HepG2 (cell line): ENCODE measurements around the gene TMEM131. TPM values are rescaled to one million over a fixed set of nuclear protein-coding genes. Genes with fewer than 3 reads are reported as not detected.

Source experiments
- ATAC-seq: fragments of 200-7000 bp; cut with Tn5 transposase; 3 replicates; pipeline ENCODE4 v1.9.1; 2020; ENCODE audit warnings: mild to moderate bottlenecking, moderate library complexity
- BruUV-seq: library from RNA; stranded (reverse); fragments of 400-500 nt; replicated peaks from 2 replicates; lab custom pipeline; 2021; lab: Mats Ljungman, UMichigan
- CTCF ChIA-PET: fragments of 300-600 bp; formaldehyde crosslinking; extraction: SDS; loops from one replicate; lab custom pipeline; 2021; ENCODE audit warnings: low total read pairs, inconsistent platforms, low intra/inter-chr PET ratio; lab: Yijun Ruan, JAX
- POLR2A ChIA-PET: fragments of 350-600 bp; sonication (Branson Sonifier 250); formaldehyde crosslinking; loops from one replicate; lab custom pipeline; 2020; ENCODE audit warnings: antibody characterized with exemption, inconsistent platforms; lab: Yijun Ruan, JAX
- DNase-seq: peaks from one replicate; pipeline ENCODE4 v3.0.0-alpha.2; 2015; ENCODE audit warnings: low spot score
- FAIRE-seq: peaks from 3 replicates; lab custom pipeline; 2011; peaks lifted over from hg19 to GRCh38; lab: Jason Lieb, UNC
- H2AFZ ChIP-seq: one replicate; pipeline ENCODE4 v1.6.1; 2011; ENCODE audit warnings: low read length, inconsistent platforms
- H3K27ac ChIP-seq: fragments of 300-600 bp; 3 replicates; pipeline ENCODE4 v1.8.0; 2011; ENCODE audit warnings: mixed run types, mild to moderate bottlenecking, mixed read lengths, low read length, inconsistent platforms; ENCODE audit not compliant: insufficient read depth; ENCODE audit errors: extremely low read length
- H3K27me3 ChIP-seq, 2 experiments: fragments of 200-600 bp in 1 of 2; 2 replicates in 1 of 2; 3 replicates in 1 of 2; pipeline versions ENCODE4 v1.6.0 to v1.8.0; 2011; ENCODE audit warnings: low read length in 2 of 2, mild to moderate bottlenecking in 2 of 2, moderate library complexity in 2 of 2, inconsistent platforms in 1 of 2; ENCODE audit not compliant: insufficient read depth in 2 of 2, control insufficient read depth in 1 of 2
- H3K36me3 ChIP-seq, 2 experiments: fragments of 200-600 bp in 1 of 2; replicated peaks in 1 of 2; 2 replicates in 1 of 2; 3 replicates in 1 of 2; pipeline versions ENCODE4 v1.5.1 to v1.8.0; 2011; ENCODE audit warnings: low read length in 2 of 2, inconsistent platforms in 1 of 2; ENCODE audit not compliant: insufficient read depth in 2 of 2, control insufficient read depth in 1 of 2
- H3K4me1 ChIP-seq: 2 replicates; pipeline ENCODE4 v1.5.1; 2012; ENCODE audit warnings: low read length, inconsistent platforms; ENCODE audit not compliant: insufficient read depth
- H3K4me2 ChIP-seq: 2 replicates; pipeline ENCODE4 v1.6.0; 2011; ENCODE audit warnings: low read depth, low read length, inconsistent platforms
- H3K4me3 ChIP-seq, 3 experiments: fragments of 200-600 bp in 1 of 3; sonication (generic), shearing (Covaris generic) in 1 of 3; replicated peaks in 1 of 3; 2 replicates each; pipeline ENCODE4 v1.5.1; 2011 to 2016; ENCODE audit warnings: low read length in 3 of 3, inconsistent platforms in 2 of 3, low read depth in 2 of 3, mild to moderate bottlenecking in 2 of 3, control low read depth in 1 of 3, mixed read lengths in 1 of 3; ENCODE audit not compliant: insufficient read depth in 1 of 3
- H3K79me2 ChIP-seq: one replicate; pipeline ENCODE4 v1.6.1; 2011; ENCODE audit warnings: low read length, inconsistent platforms; ENCODE audit not compliant: insufficient read depth
- H3K9ac ChIP-seq: 2 replicates; pipeline ENCODE4 v1.6.0; 2011; ENCODE audit warnings: mild to moderate bottlenecking, low read depth, low read length, inconsistent platforms; ENCODE audit not compliant: insufficient read depth
- H3K9me3 ChIP-seq: 2 replicates; pipeline ENCODE4 v1.5.1; 2012; ENCODE audit warnings: mild to moderate bottlenecking, low read length
- H4K20me1 ChIP-seq: 2 replicates; pipeline ENCODE4 v1.6.0; 2011; ENCODE audit warnings: inconsistent platforms, mild to moderate bottlenecking, low read length, moderate library complexity; ENCODE audit not compliant: insufficient read depth
- JARID2 ChIP-seq: sonication (generic); formaldehyde crosslinking; IDR thresholded peaks from 2 replicates; pipeline ENCODE4 v1.8.1; 2023; ENCODE audit warnings: missing genetic modification reagents, inconsistent platforms; ENCODE audit not compliant: insufficient replicate concordance
- NR2F1 ChIP-seq, 2 experiments: fragments of 450-650 bp in 1 of 2; formaldehyde crosslinking in 1 of 2; IDR thresholded peaks; 2 replicates each; pipeline versions ENCODE4 v1.5.0 to v1.6.1; 2016 to 2020; ENCODE audit warnings: mild to moderate bottlenecking in 1 of 2, missing compliant biosample characterization in 1 of 2, missing genetic modification reagents in 1 of 2, moderate library complexity in 1 of 2
- NR3C1 ChIP-seq: sonication (generic); formaldehyde crosslinking; IDR thresholded peaks from 2 replicates; pipeline ENCODE4 v1.4.0; 2020; ENCODE audit warnings: missing genetic modification reagents
- SKI ChIP-seq: fragments of 450-650 bp; IDR thresholded peaks from one replicate; pipeline ENCODE4 v1.6.1; 2018; ENCODE audit warnings: mild to moderate bottlenecking; ENCODE audit not compliant: partially characterized antibody
- XBP1 ChIP-seq: sonication (generic); formaldehyde crosslinking; IDR thresholded peaks from 2 replicates; pipeline ENCODE4 v1.5.0; 2020; ENCODE audit warnings: missing genetic modification reagents
- ZNF207 ChIP-seq: fragments of 450-650 bp; IDR thresholded peaks from 2 replicates; pipeline ENCODE4 v1.6.1; 2016; ENCODE audit warnings: antibody characterized with exemption, borderline replicate concordance
- ZNF841 ChIP-seq: sonication (generic); formaldehyde crosslinking; IDR thresholded peaks from 2 replicates; pipeline ENCODE4 v1.8.1; 2023; ENCODE audit warnings: missing genetic modification reagents, borderline replicate concordance
- WGBS: methylation state at CpG from one replicate; pipeline ENCODE4 v1.1.6; 2017; ENCODE audit warnings: low lambda C conversion rate; 5-methylcytosine and 5-hydroxymethylcytosine counted together
- in situ Hi-C: cut with HindIII; loops from 2 replicates; pipeline ENCODE4 v1.10.0; 2017; ENCODE audit warnings: low pct_unique_long_range_greater_than_20kb; ENCODE audit not compliant: extremely low pct_ligation_motif_present
- intact Hi-C: fragments of 100-400 bp; cut with micrococcal nuclease; formaldehyde crosslinking; loops from one replicate; pipeline ENCODE4 v1.10.0; 2022; ENCODE audit not compliant: unreplicated experiment
- polyA plus RNA-seq, 8 experiments: library from polyadenylated mRNA; depleted of rRNA in 3 of 8; stranded (reverse) in 7 of 8; unstranded in 1 of 8; fragments of >200 nt; fragmentation: Illumina TruSeq in 4 of 8; extraction: Trizol in 4 of 8; gene quantifications; 2 replicates each; pipeline versions ENCODE4 v1.2.1 to v1.2.3, GENCODE V29; 2011 to 2016; ENCODE audit warnings: low read depth in 4 of 8, missing spikeins in 1 of 8, mixed read lengths in 1 of 8; ENCODE audit not compliant: insufficient read depth in 1 of 8
- total RNA-seq, 5 experiments: library from RNA; depleted of rRNA; stranded (reverse); fragments of >200 nt; fragmentation: Illumina TruSeq; extraction: Trizol; gene quantifications; 2 replicates each; pipeline ENCODE4 v1.2.3, GENCODE V29; 2016; ENCODE audit warnings: low read depth in 1 of 5
- TF ChIP-seq, protein P1 (sequence below): sonication (generic); formaldehyde crosslinking; IDR thresholded peaks from one replicate; pipeline ENCODE4 v1.5.1; 2020; ENCODE audit warnings: mild to moderate bottlenecking, missing genetic modification reagents; ENCODE audit errors: not compliant biosample characterization
- TF ChIP-seq, protein P2 (sequence below): sonication (generic); formaldehyde crosslinking; IDR thresholded peaks from 2 replicates; pipeline ENCODE4 v1.8.1; 2023; ENCODE audit warnings: mild to moderate bottlenecking, missing genetic modification reagents
- TF ChIP-seq, protein P3 (sequence below): sonication (generic); formaldehyde crosslinking; IDR thresholded peaks from 2 replicates; pipeline ENCODE4 v1.5.0; 2020; ENCODE audit warnings: mild to moderate bottlenecking, missing genetic modification reagents

The TMEM131 gene
- total and polyA plus RNA-seq, 2 of the 13 experiments (the other 11 are each of a cell fraction or from before 2014, with no cell fraction given), result 17.9 to 19.5 TPM

DNA sequence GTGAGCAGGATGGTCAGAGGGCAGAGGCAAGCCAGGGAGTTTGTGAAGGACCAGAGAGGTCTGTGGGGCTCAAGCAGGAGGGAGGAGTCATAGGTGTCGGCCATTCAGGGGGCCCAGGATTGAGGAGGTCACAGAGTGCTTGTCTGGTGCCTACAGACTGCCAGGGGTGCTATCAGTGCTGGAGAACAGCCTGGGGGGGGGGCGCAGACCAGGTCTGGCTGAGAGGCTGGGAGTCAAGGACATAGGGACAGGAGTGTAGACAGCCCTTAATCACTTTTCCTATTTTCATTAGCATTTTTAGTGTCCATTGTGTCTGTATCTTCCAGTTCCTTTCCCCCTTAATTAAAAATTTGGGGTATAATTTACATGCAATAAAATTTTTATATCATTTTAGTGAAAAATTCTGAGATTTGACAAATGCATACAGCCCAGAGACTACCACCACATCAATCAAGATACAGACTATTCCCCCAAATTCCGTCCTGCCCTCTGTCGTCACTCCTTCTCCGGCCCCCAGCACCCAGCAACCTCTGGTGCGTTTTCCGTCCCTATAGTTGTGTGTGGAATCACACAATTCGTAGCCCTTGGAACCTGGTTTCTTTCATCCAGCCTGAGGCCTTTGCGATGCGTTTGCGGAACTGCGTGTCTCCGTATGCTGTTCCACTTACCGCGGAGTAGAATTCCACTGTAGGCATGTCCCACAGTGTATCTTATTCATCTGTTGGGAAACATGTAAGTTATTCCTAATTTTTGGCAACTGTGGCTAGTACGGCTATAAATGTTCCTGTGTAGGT is 276.2 kb downstream of the TMEM131 start:
- WGBS, result 66% methylated on average over 16 of the region's 16 CpGs
- POLR2A ChIA-PET, result no interaction called here
- Histone ChIP-seq H2AFZ (no peak overlapping the region), H3K27me3 (peaks cover 0 to 8% of the 10 kb centered on the region in 2 experiments; a peak in 2 of 5 replicates), H3K4me3 (no peak overlapping the region), H3K36me3 (no peaks in the 10 kb centered on the region), H3K27ac (no peak overlapping the region), H3K4me1 (no peaks in the 10 kb centered on the region), H4K20me1 (no peaks in the 10 kb centered on the region), H3K4me2 (no peak overlapping the region), H3K9me3 (no peaks in the 10 kb centered on the region), H3K79me2 (no peaks in the 10 kb centered on the region), H3K9ac (no peak overlapping the region)
- no peak for ATAC-seq
- no peak for FAIRE-seq
- no peak for DNase-seq
- no TSS peak for BruUV-seq
- intact Hi-C loops (loop anchor here (10.0 kb wide), 1 partner anchor 545 kb away; no protein-coding TSS in a partner anchor), in situ Hi-C loops (no loop called here)
- CTCF ChIA-PET, result no interaction called here
- TF ChIP-seq NR2F1 (CRISPR knock-in tag; IDR thresholded peaks at IDR 0.05), result no peak
- TF ChIP-seq, protein P1, sequence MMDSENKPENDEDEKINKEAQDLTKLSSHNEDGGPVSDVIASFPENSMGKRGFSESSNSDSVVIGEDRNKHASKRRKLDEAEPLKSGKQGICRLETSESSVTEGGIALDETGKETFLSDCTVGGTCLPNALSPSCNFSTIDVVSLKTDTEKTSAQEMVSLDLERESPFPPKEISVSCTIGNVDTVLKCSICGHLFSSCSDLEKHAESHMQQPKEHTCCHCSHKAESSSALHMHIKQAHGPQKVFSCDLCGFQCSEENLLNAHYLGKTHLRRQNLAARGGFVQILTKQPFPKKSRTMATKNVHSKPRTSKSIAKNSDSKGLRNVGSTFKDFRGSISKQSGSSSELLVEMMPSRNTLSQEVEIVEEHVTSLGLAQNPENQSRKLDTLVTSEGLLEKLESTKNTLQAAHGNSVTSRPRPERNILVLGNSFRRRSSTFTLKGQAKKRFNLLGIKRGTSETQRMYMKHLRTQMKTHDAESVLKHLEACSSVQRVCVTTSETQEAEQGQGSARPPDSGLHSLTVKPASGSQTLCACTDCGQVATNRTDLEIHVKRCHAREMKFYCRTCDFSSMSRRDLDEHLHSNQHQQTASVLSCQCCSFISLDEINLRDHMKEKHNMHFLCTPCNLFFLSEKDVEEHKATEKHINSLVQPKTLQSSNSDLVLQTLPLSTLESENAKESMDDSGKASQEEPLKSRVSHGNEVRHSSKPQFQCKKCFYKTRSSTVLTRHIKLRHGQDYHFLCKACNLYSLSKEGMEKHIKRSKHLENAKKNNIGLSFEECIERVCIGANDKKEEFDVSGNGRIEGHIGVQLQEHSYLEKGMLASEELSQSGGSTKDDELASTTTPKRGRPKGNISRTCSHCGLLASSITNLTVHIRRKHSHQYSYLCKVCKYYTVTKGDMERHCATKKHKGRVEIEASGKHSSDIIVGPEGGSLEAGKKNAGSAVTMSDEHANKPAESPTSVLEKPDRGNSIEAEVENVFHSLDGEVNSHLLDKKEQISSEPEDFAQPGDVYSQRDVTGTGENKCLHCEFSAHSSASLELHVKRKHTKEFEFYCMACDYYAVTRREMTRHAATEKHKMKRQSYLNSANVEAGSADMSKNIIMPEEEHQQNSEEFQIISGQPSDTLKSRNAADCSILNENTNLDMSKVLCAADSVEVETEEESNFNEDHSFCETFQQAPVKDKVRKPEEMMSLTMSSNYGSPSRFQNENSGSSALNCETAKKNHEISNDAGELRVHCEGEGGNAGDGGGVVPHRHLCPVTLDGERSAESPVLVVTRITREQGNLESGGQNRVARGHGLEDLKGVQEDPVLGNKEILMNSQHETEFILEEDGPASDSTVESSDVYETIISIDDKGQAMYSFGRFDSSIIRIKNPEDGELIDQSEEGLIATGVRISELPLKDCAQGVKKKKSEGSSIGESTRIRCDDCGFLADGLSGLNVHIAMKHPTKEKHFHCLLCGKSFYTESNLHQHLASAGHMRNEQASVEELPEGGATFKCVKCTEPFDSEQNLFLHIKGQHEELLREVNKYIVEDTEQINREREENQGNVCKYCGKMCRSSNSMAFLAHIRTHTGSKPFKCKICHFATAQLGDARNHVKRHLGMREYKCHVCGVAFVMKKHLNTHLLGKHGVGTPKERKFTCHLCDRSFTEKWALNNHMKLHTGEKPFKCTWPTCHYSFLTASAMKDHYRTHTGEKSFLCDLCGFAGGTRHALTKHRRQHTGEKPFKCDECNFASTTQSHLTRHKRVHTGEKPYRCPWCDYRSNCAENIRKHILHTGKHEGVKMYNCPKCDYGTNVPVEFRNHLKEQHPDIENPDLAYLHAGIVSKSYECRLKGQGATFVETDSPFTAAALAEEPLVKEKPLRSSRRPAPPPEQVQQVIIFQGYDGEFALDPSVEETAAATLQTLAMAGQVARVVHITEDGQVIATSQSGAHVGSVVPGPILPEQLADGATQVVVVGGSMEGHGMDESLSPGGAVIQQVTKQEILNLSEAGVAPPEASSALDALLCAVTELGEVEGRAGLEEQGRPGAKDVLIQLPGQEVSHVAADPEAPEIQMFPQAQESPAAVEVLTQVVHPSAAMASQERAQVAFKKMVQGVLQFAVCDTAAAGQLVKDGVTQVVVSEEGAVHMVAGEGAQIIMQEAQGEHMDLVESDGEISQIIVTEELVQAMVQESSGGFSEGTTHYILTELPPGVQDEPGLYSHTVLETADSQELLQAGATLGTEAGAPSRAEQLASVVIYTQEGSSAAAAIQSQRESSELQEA, result no peak
- no peak for TF ChIP-seq XBP1
- no peak for TF ChIP-seq JARID2 (CRISPR knock-in tag)
- TF ChIP-seq, protein P2, sequence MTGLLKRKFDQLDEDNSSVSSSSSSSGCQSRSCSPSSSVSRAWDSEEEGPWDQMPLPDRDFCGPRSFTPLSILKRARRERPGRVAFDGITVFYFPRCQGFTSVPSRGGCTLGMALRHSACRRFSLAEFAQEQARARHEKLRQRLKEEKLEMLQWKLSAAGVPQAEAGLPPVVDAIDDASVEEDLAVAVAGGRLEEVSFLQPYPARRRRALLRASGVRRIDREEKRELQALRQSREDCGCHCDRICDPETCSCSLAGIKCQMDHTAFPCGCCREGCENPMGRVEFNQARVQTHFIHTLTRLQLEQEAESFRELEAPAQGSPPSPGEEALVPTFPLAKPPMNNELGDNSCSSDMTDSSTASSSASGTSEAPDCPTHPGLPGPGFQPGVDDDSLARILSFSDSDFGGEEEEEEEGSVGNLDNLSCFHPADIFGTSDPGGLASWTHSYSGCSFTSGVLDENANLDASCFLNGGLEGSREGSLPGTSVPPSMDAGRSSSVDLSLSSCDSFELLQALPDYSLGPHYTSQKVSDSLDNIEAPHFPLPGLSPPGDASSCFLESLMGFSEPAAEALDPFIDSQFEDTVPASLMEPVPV, result no peak
- no peak for TF ChIP-seq NR3C1 (CRISPR knock-in tag)
- no peak for TF ChIP-seq ZNF207
- no peak for TF ChIP-seq SKI
- TF ChIP-seq, protein P3, sequence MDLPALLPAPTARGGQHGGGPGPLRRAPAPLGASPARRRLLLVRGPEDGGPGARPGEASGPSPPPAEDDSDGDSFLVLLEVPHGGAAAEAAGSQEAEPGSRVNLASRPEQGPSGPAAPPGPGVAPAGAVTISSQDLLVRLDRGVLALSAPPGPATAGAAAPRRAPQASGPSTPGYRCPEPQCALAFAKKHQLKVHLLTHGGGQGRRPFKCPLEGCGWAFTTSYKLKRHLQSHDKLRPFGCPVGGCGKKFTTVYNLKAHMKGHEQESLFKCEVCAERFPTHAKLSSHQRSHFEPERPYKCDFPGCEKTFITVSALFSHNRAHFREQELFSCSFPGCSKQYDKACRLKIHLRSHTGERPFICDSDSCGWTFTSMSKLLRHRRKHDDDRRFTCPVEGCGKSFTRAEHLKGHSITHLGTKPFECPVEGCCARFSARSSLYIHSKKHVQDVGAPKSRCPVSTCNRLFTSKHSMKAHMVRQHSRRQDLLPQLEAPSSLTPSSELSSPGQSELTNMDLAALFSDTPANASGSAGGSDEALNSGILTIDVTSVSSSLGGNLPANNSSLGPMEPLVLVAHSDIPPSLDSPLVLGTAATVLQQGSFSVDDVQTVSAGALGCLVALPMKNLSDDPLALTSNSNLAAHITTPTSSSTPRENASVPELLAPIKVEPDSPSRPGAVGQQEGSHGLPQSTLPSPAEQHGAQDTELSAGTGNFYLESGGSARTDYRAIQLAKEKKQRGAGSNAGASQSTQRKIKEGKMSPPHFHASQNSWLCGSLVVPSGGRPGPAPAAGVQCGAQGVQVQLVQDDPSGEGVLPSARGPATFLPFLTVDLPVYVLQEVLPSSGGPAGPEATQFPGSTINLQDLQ, result no peak
- no peak for TF ChIP-seq ZNF841 (CRISPR knock-in tag)
